ENCODE data around the gene MDP1.

Gene MDP1

DNA sequence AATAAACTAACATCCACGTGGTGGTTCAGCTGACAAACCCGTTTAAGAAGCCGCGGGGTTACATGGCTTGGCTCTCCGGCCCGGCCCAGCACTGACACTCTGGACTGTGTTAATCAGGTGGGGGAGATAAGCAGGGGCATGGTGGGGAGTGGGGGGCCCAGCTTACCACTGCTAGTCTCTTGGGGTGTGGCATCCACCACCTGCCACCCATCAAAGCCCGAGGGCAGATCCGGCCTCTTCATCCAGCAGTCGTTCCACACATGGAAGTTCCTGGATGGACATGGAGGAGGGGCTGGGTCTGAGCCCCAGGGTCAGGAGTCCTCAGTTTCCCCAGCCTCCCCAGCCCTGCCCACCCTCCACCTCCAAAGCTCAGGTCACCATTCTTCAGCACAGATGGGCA is 42.3 kb upstream of the MDP1 start:
- H3K18ac ChIP-seq (ENCODE audit: low read length), result no peak overlapping the region
- no peak overlapping the region for H3K9ac ChIP-seq (ENCODE audit: low read length)
- H3K4me3 ChIP-seq (ENCODE audit: low read length), result no peak overlapping the region
- H2BK15ac ChIP-seq (replicated peaks; ENCODE audit: low read depth), result no peak overlapping the region
- no peaks in the 10 kb centered on the region for H3K79me1 ChIP-seq (ENCODE audit: low read length)
- no peak overlapping the region for H2AK5ac ChIP-seq (ENCODE audit: low read length)
- no CpG with 5 or more reads among the region's 9 CpGs for WGBS (ENCODE audit: extremely low coverage, insufficient coverage, low lambda C conversion rate)
- no peak overlapping the region for H4K8ac ChIP-seq (ENCODE audit: low read depth, low read length)
- H3K79me2 ChIP-seq (ENCODE audit: control insufficient read depth, insufficient read depth, low read length), result no peaks in the 10 kb centered on the region
- H3K4ac ChIP-seq (ENCODE audit: low read depth, low read length), result no peak overlapping the region
- no peak overlapping the region for H3K23ac ChIP-seq (ENCODE audit: low read length)
- H3K56ac ChIP-seq (ENCODE audit: low read length), result no peak overlapping the region
- H3K4me2 ChIP-seq (ENCODE audit: low read length), result no peak overlapping the region
- H2BK5ac ChIP-seq (ENCODE audit: low read length), result no peak overlapping the region
- H3K27me3 ChIP-seq (ENCODE audit: insufficient read depth, low read length, poor library complexity), result no peaks in the 10 kb centered on the region
- no peak overlapping the region for H3K27ac ChIP-seq (ENCODE audit: low read depth, low read length)
- H3K36me3 ChIP-seq (ENCODE audit: control insufficient read depth, insufficient read depth, low read length), result no peaks in the 10 kb centered on the region
- H2BK120ac ChIP-seq (ENCODE audit: low read depth, low read length), result no peak overlapping the region
- no peak overlapping the region for H4K5ac ChIP-seq (ENCODE audit: low read length)
- no peaks in the 10 kb centered on the region for H3K4me1 ChIP-seq (ENCODE audit: control insufficient read depth, low read depth, low read length)
- no peak for DNase-seq

DNA sequence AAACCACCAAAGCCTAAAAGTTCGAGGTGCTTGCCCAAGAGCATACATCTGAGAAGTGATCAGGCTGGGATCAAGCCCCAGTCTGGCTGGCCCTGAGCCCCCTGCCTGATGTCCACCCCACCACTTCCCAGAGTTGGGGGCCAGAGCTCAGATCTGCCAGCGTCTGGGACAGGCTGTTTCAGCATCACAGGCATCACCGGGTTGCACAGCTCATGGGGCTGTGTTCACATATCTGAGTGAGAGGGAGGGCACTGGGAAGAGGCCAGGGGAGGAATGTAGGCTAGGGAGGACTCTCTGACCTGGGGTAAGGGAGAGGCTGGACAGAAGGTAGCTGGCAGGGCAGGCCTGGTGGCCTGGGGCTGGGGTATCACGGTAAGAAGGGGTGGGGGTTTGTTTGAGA is 41.1 kb upstream of the MDP1 start:
- H2BK120ac ChIP-seq (ENCODE audit: low read depth, low read length), result no peak overlapping the region
- no peak overlapping the region for H2BK5ac ChIP-seq (ENCODE audit: low read length)
- no peak overlapping the region for H4K5ac ChIP-seq (ENCODE audit: low read length)
- no peak overlapping the region for H3K23ac ChIP-seq (ENCODE audit: low read length)
- H2AK5ac ChIP-seq (ENCODE audit: low read length), result no peak overlapping the region
- H2BK15ac ChIP-seq (replicated peaks; ENCODE audit: low read depth), result no peak overlapping the region
- H3K4me1 ChIP-seq (ENCODE audit: control insufficient read depth, low read depth, low read length), result no peaks in the 10 kb centered on the region
- H3K4me2 ChIP-seq (ENCODE audit: low read length), result no peak overlapping the region
- H3K27me3 ChIP-seq (ENCODE audit: insufficient read depth, low read length, poor library complexity), result no peaks in the 10 kb centered on the region
- no peak overlapping the region for H3K4me3 ChIP-seq (ENCODE audit: low read length)
- no peaks in the 10 kb centered on the region for H3K79me2 ChIP-seq (ENCODE audit: control insufficient read depth, insufficient read depth, low read length)
- H3K9ac ChIP-seq (ENCODE audit: low read length), result no peak overlapping the region
- no peak overlapping the region for H4K8ac ChIP-seq (ENCODE audit: low read depth, low read length)
- H3K79me1 ChIP-seq (ENCODE audit: low read length), result no peaks in the 10 kb centered on the region
- H3K36me3 ChIP-seq (ENCODE audit: control insufficient read depth, insufficient read depth, low read length), result no peaks in the 10 kb centered on the region
- WGBS (ENCODE audit: extremely low coverage, insufficient coverage, low lambda C conversion rate), result no CpG with 5 or more reads among the region's 4 CpGs
- H3K27ac ChIP-seq (ENCODE audit: low read depth, low read length), result no peak overlapping the region
- H3K56ac ChIP-seq (ENCODE audit: low read length), result no peak overlapping the region
- no peak for DNase-seq
- H3K18ac ChIP-seq (ENCODE audit: low read length), result no peak overlapping the region
- H3K4ac ChIP-seq (ENCODE audit: low read depth, low read length), result no peak overlapping the region

DNA sequence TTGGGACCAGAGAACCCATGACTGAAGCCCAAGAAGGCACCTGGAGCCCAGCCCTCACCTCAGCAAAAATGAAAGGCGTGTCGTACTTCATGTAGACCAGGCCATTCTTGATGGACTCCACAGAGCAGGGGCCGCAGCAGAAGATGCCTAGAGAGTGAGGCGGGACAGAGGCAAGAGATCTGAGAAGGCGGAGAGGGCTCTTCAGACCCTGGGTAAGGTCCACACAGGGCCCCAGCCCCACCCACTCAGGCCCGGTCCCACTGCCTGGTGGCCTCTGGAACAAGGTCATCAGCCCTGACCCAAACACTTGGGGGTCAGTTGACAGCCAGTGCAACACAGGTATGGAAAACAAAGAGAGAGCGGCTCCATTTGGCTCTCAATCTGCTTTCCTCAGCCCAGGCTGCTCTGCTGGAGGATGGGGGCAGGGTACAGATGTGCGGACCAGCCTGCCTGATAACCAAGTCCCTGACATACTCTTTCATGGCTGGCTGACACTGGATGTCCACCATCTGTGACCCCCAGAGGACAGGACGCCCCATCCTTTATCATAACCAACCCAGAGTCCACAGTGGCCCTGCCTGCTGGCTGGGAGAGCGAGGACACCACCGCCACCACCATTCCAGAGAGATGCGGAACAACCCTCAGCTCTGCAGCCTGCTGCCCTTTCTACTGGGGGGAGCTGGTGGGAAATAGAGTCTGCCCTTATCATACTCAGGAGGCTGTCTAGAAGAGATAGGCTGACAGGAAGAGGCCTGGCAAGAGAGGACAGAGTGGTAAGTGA is 40.3 kb upstream of the MDP1 start:
- Histone ChIP-seq H4K8ac (ENCODE audit: low read depth, low read length) (no peak overlapping the region), H3K27me3 (ENCODE audit: insufficient read depth, low read length, poor library complexity) (no peaks in the 10 kb centered on the region), H3K27ac (ENCODE audit: low read depth, low read length) (no peak overlapping the region), H4K5ac (ENCODE audit: low read length) (no peak overlapping the region), H3K4me1 (ENCODE audit: control insufficient read depth, low read depth, low read length) (no peaks in the 10 kb centered on the region), H2BK15ac (replicated peaks; ENCODE audit: low read depth) (no peak overlapping the region), H2AK5ac (ENCODE audit: low read length) (no peak overlapping the region), H3K79me1 (ENCODE audit: low read length) (no peaks in the 10 kb centered on the region), H3K4me2 (ENCODE audit: low read length) (no peak overlapping the region), H2BK5ac (ENCODE audit: low read length) (no peak overlapping the region), H3K4me3 (ENCODE audit: low read length) (no peak overlapping the region), H3K79me2 (ENCODE audit: control insufficient read depth, insufficient read depth, low read length) (no peaks in the 10 kb centered on the region), H3K23ac (ENCODE audit: low read length) (no peak overlapping the region), H3K56ac (ENCODE audit: low read length) (no peak overlapping the region), H3K18ac (ENCODE audit: low read length) (no peak overlapping the region), H3K9ac (ENCODE audit: low read length) (no peak overlapping the region), H2BK120ac (ENCODE audit: low read depth, low read length) (no peak overlapping the region), H3K4ac (ENCODE audit: low read depth, low read length) (no peak overlapping the region), H3K36me3 (ENCODE audit: control insufficient read depth, insufficient read depth, low read length) (no peaks in the 10 kb centered on the region)
- no CpG with 5 or more reads among the region's 12 CpGs for WGBS (ENCODE audit: extremely low coverage, insufficient coverage, low lambda C conversion rate)
- no peak for DNase-seq

DNA sequence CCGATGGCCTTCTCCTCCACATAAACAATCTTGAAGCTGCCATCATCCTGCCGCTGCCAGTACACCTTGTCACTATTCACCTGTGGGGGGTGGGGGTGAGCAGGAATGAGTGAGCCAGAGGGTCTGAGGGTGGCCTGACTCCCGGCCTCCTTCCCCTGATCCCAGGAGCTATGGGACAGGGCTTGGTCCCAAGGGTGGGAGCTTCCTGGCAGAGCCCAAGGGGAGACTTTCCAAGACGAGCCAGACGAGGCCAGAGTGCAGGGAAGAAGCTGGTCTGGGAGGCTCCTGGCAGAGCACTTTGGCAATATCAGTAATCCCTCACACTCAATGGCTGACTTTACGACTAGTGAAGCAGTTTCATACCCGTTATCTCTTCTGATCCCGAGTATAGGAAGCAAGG is 39.6 kb upstream of the MDP1 start:
- H3K79me2 ChIP-seq (ENCODE audit: control insufficient read depth, insufficient read depth, low read length), result no peaks in the 10 kb centered on the region
- no CpG with 5 or more reads among the region's 8 CpGs for WGBS (ENCODE audit: extremely low coverage, insufficient coverage, low lambda C conversion rate)
- no peak overlapping the region for H3K27ac ChIP-seq (ENCODE audit: low read depth, low read length)
- no peak overlapping the region for H3K4me2 ChIP-seq (ENCODE audit: low read length)
- no peak overlapping the region for H3K56ac ChIP-seq (ENCODE audit: low read length)
- H2BK120ac ChIP-seq (ENCODE audit: low read depth, low read length), result no peak overlapping the region
- no peaks in the 10 kb centered on the region for H3K4me1 ChIP-seq (ENCODE audit: control insufficient read depth, low read depth, low read length)
- H4K5ac ChIP-seq (ENCODE audit: low read length), result no peak overlapping the region
- no peak overlapping the region for H3K4me3 ChIP-seq (ENCODE audit: low read length)
- H2BK5ac ChIP-seq (ENCODE audit: low read length), result no peak overlapping the region
- H3K27me3 ChIP-seq (ENCODE audit: insufficient read depth, low read length, poor library complexity), result no peaks in the 10 kb centered on the region
- no peak overlapping the region for H4K8ac ChIP-seq (ENCODE audit: low read depth, low read length)
- no peak overlapping the region for H3K9ac ChIP-seq (ENCODE audit: low read length)
- H3K18ac ChIP-seq (ENCODE audit: low read length), result no peak overlapping the region
- no peak overlapping the region for H2BK15ac ChIP-seq (replicated peaks; ENCODE audit: low read depth)
- DNase-seq, result no peak
- no peaks in the 10 kb centered on the region for H3K36me3 ChIP-seq (ENCODE audit: control insufficient read depth, insufficient read depth, low read length)
- no peaks in the 10 kb centered on the region for H3K79me1 ChIP-seq (ENCODE audit: low read length)
- H3K23ac ChIP-seq (ENCODE audit: low read length), result no peak overlapping the region
- no peak overlapping the region for H2AK5ac ChIP-seq (ENCODE audit: low read length)
- H3K4ac ChIP-seq (ENCODE audit: low read depth, low read length), result no peak overlapping the region

DNA sequence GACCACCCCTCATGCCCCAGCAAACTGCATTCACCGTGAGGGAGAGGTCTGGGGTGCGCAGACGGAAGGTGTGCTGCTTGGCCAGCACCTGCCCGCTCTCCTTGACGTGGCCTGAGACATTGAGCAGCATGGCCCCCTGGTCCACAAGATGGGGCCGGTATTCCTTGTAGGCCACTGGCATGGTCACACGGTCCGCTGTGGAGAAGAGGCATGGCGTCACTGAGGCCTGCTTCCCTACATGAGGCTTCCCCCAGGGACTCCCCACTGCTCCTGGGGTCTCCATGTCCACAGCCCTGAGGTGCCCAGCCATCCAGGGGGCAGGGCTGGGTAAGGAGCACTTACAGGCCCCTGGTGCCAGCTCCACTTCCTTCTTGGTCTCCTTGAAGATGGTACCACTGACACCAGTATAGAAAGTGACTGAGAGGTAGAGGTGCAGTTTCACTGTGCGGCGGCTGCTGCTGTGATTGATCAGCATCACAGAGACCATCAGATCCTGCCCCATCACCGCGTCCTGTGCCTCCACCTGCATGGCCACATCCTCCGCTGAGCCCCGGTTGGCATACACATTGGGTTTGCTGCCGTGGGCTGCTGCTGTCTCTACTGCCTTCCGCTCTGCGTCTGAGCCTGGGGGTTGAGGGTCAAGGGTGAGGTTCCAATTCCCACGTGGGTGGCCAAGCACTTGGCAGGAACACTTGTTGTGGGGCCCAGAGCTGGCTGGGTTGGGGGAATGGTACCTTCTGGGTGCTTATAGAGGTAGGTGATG is 38.9 kb upstream of the MDP1 start:
- DNase-seq, result no peak
- H2BK120ac ChIP-seq (ENCODE audit: low read depth, low read length), result no peak overlapping the region
- no peak overlapping the region for H3K56ac ChIP-seq (ENCODE audit: low read length)
- H3K9ac ChIP-seq (ENCODE audit: low read length), result no peak overlapping the region
- no peak overlapping the region for H3K27ac ChIP-seq (ENCODE audit: low read depth, low read length)
- H4K5ac ChIP-seq (ENCODE audit: low read length), result no peak overlapping the region
- H3K4ac ChIP-seq (ENCODE audit: low read depth, low read length), result no peak overlapping the region
- no peaks in the 10 kb centered on the region for H3K36me3 ChIP-seq (ENCODE audit: control insufficient read depth, insufficient read depth, low read length)
- no peaks in the 10 kb centered on the region for H3K79me2 ChIP-seq (ENCODE audit: control insufficient read depth, insufficient read depth, low read length)
- H3K27me3 ChIP-seq (ENCODE audit: insufficient read depth, low read length, poor library complexity), result no peaks in the 10 kb centered on the region
- H3K4me1 ChIP-seq (ENCODE audit: control insufficient read depth, low read depth, low read length), result no peaks in the 10 kb centered on the region
- no peak overlapping the region for H2AK5ac ChIP-seq (ENCODE audit: low read length)
- H3K4me3 ChIP-seq (ENCODE audit: low read length), result no peak overlapping the region
- H4K8ac ChIP-seq (ENCODE audit: low read depth, low read length), result no peak overlapping the region
- no peak overlapping the region for H2BK5ac ChIP-seq (ENCODE audit: low read length)
- H3K4me2 ChIP-seq (ENCODE audit: low read length), result no peak overlapping the region
- no peaks in the 10 kb centered on the region for H3K79me1 ChIP-seq (ENCODE audit: low read length)
- WGBS (ENCODE audit: extremely low coverage, insufficient coverage, low lambda C conversion rate), result no CpG with 5 or more reads among the region's 19 CpGs
- H3K18ac ChIP-seq (ENCODE audit: low read length), result no peak overlapping the region
- H3K23ac ChIP-seq (ENCODE audit: low read length), result no peak overlapping the region
- no peak overlapping the region for H2BK15ac ChIP-seq (replicated peaks; ENCODE audit: low read depth)
